IMR-90 (cell line): ENCODE results near the gene DHDH. TPM values are rescaled to one million over a fixed set of nuclear protein-coding genes. Genes with fewer than 3 reads are reported as not detected.

Source experiments
- ATAC-seq: fragments of 200-7000 bp; cut with Tn5 transposase; 2 replicates; pipeline ENCODE4 v1.9.1; 2020; ENCODE audit warnings: low read depth, mild to moderate bottlenecking, moderate library complexity
- BruUV-seq: library from RNA; stranded (reverse); fragments of 400-500 nt; replicated peaks from 2 replicates; lab custom pipeline; 2021; lab: Mats Ljungman, UMichigan
- CTCF ChIA-PET: fragments of 300-600 bp; formaldehyde crosslinking; extraction: SDS; loops from one replicate; lab custom pipeline; 2021; ENCODE audit warnings: antibody characterized with exemption; lab: Yijun Ruan, JAX
- POLR2A ChIA-PET: fragments of 300-600 bp; sonication (Branson Sonifier 250); formaldehyde crosslinking; loops from one replicate; lab custom pipeline; 2022; ENCODE audit warnings: antibody characterized with exemption; ENCODE audit not compliant: unreplicated experiment; lab: Charles Lee
- DNase-seq: peaks from one replicate; pipeline ENCODE4 v3.0.0; 2013
- H2AFZ ChIP-seq: replicated peaks from 2 replicates; pipeline ENCODE3; 2013; ENCODE audit warnings: low read length, mild to moderate bottlenecking; ENCODE audit not compliant: poor library complexity
- H2AK5ac ChIP-seq: 2 replicates; pipeline ENCODE4 v1.6.1; 2013; ENCODE audit warnings: low read depth, low read length, inconsistent platforms
- H2AK9ac ChIP-seq: replicated peaks from 2 replicates; pipeline ENCODE3; 2013; ENCODE audit warnings: mild to moderate bottlenecking, low read depth, low read length, moderate library complexity; ENCODE audit not compliant: poor library complexity
- H2BK120ac ChIP-seq: 2 replicates; pipeline ENCODE4 v1.6.1; 2013; ENCODE audit warnings: low read depth, low read length, inconsistent platforms
- H2BK15ac ChIP-seq: 3 replicates; pipeline ENCODE4 v1.6.1; 2013; ENCODE audit warnings: low read depth, low read length, inconsistent platforms
- H2BK20ac ChIP-seq: 2 replicates; pipeline ENCODE4 v1.6.1; 2013; ENCODE audit warnings: low read depth, mild to moderate bottlenecking, inconsistent platforms, low read length, moderate library complexity
- H2BK5ac ChIP-seq: 2 replicates; pipeline ENCODE4 v1.6.1; 2013; ENCODE audit warnings: mild to moderate bottlenecking, low read depth, low read length, inconsistent platforms; ENCODE audit not compliant: poor library complexity, severe bottlenecking
- H3K14ac ChIP-seq: replicated peaks from 2 replicates; pipeline ENCODE4 v1.6.1; 2013; ENCODE audit warnings: low read depth, low read length, inconsistent platforms
- H3K18ac ChIP-seq: 2 replicates; pipeline ENCODE4 v1.6.1; 2013; ENCODE audit warnings: low read depth, low read length, control low read depth
- H3K23ac ChIP-seq: 2 replicates; pipeline ENCODE4 v1.6.1; 2013; ENCODE audit warnings: low read depth, low read length, inconsistent platforms
- H3K27ac ChIP-seq: 2 replicates; pipeline ENCODE4 v1.5.1; 2013; ENCODE audit warnings: mild to moderate bottlenecking, control low read depth, low read length; ENCODE audit not compliant: insufficient read depth
- H3K27me3 ChIP-seq: 2 replicates; pipeline ENCODE4 v1.6.1; 2013; ENCODE audit warnings: low read length; ENCODE audit not compliant: control insufficient read depth, insufficient read depth
- H3K36me3 ChIP-seq: 2 replicates; pipeline ENCODE4 v1.6.1; 2013; ENCODE audit warnings: low read length, mixed read lengths; ENCODE audit not compliant: control insufficient read depth, insufficient read depth
- H3K4ac ChIP-seq: 2 replicates; pipeline ENCODE4 v1.6.1; 2013; ENCODE audit warnings: low read depth, low read length, inconsistent platforms
- H3K4me1 ChIP-seq: 2 replicates; pipeline ENCODE4 v1.6.1; 2013; ENCODE audit warnings: low read length, mixed read lengths; ENCODE audit not compliant: control insufficient read depth, insufficient read depth
- H3K4me2 ChIP-seq: 2 replicates; pipeline ENCODE4 v1.6.1; 2013; ENCODE audit warnings: low read depth, mild to moderate bottlenecking, control low read depth, low read length, moderate library complexity
- H3K4me3 ChIP-seq: 2 replicates; pipeline ENCODE4 v1.5.1; 2013; ENCODE audit warnings: low read depth, mild to moderate bottlenecking, control low read depth, low read length, moderate library complexity; ENCODE audit not compliant: insufficient read depth
- H3K56ac ChIP-seq: 2 replicates; pipeline ENCODE4 v1.6.1; 2013; ENCODE audit warnings: low read length, inconsistent platforms; ENCODE audit not compliant: insufficient read depth; ENCODE audit errors: extremely low read depth
- H3K79me1 ChIP-seq, 2 experiments: 2 replicates each; pipeline ENCODE4 v1.6.1; 2013; ENCODE audit warnings: low read length in 2 of 2, inconsistent platforms in 1 of 2, low read depth in 1 of 2
- H3K9ac ChIP-seq: 2 replicates; pipeline ENCODE4 v1.6.1; 2013; ENCODE audit warnings: low read depth, low read length, control low read depth
- H3K9me1 ChIP-seq: 2 replicates; pipeline ENCODE4 v1.6.1; 2013; ENCODE audit warnings: low read length, inconsistent platforms; ENCODE audit not compliant: insufficient read depth
- H3K9me3 ChIP-seq: 2 replicates; pipeline ENCODE4 v1.6.1; 2013; ENCODE audit warnings: low read length; ENCODE audit not compliant: control insufficient read depth, insufficient read depth
- H4K20me1 ChIP-seq: 2 replicates; pipeline ENCODE4 v1.6.1; 2013; ENCODE audit warnings: low read length, inconsistent platforms; ENCODE audit not compliant: insufficient read depth
- H4K5ac ChIP-seq: 2 replicates; pipeline ENCODE4 v1.6.1; 2013; ENCODE audit warnings: mild to moderate bottlenecking, low read depth, low read length, control low read depth
- H4K8ac ChIP-seq, 2 experiments: 2 replicates each; pipeline ENCODE4 v1.6.1; 2013; ENCODE audit warnings: low read depth in 2 of 2, low read length in 2 of 2, control low read depth in 1 of 2, inconsistent platforms in 1 of 2
- H4K91ac ChIP-seq: 2 replicates; pipeline ENCODE4 v1.6.1; 2013; ENCODE audit warnings: low read depth, low read length, inconsistent platforms; ENCODE audit not compliant: insufficient read depth
- CEBPB ChIP-seq: IDR thresholded peaks from 2 replicates; pipeline ENCODE4 v1.6.1; 2012; ENCODE audit warnings: low read depth, low read length, improper control_type of control experiment
- FOS ChIP-seq: fragments of 150-350 bp; IDR thresholded peaks from 2 replicates; pipeline ENCODE4 v1.6.1; 2016; ENCODE audit warnings: low read depth, low read length
- MAFK ChIP-seq: IDR thresholded peaks from 2 replicates; pipeline ENCODE4 v1.6.1; 2012; ENCODE audit warnings: low read depth, low read length, improper control_type of control experiment
- MAZ ChIP-seq: IDR thresholded peaks from 2 replicates; pipeline ENCODE4 v1.6.1; 2012; ENCODE audit warnings: low read depth, mild to moderate bottlenecking, low read length, improper control_type of control experiment, moderate library complexity, borderline replicate concordance
- RCOR1 ChIP-seq: IDR thresholded peaks from 2 replicates; pipeline ENCODE4 v1.6.1; 2012; ENCODE audit warnings: mild to moderate bottlenecking, low read length, improper control_type of control experiment; ENCODE audit not compliant: insufficient replicate concordance
- SMC3 ChIP-seq: fragments of 150-350 bp; IDR thresholded peaks from 2 replicates; pipeline ENCODE4 v1.6.1; 2016; ENCODE audit warnings: low read depth, mild to moderate bottlenecking, antibody characterized with exemption, low read length, moderate library complexity
- WGBS, 2 experiments: methylation state at CpG; one replicate each; pipeline versions ENCODE4 v1.1.5 to v1.1.7; 2013; ENCODE audit warnings: missing lambda C conversion rate in 2 of 2; ENCODE audit not compliant: insufficient read length in 1 of 2; ENCODE audit errors: extremely low coverage in 2 of 2; 5-methylcytosine and 5-hydroxymethylcytosine counted together
- dilution Hi-C: fragments of 300-500 bp; cut with HindIII; formaldehyde crosslinking; loops from one replicate; pipeline ENCODE4 v1.14.3; 2018; ENCODE audit warnings: low sequenced_read_pairs; ENCODE audit not compliant: unreplicated experiment
- in situ Hi-C: fragments of 300-500 bp; cut with MboI; formaldehyde crosslinking; loops from 3 replicates; pipeline ENCODE4 v1.14.3; 2019; ENCODE audit warnings: low sequenced_read_pairs, inconsistent platforms, mixed read lengths
- intact Hi-C: fragments of 100-400 bp; cut with micrococcal nuclease; formaldehyde crosslinking; loops from 2 replicates; pipeline ENCODE4 v1.10.0; 2022
- polyA plus RNA-seq, 3 experiments: library from polyadenylated mRNA; depleted of rRNA; stranded (reverse); fragments of >200 nt; gene quantifications; 2 replicates each; pipeline ENCODE4 v1.2.3, GENCODE V29; 2012; ENCODE audit warnings: low replicate concordance in 1 of 3
- total RNA-seq: library from RNA; depleted of rRNA; stranded (reverse); fragments of >200 nt; gene quantifications from 2 replicates; pipeline ENCODE4 v1.2.3, GENCODE V29; 2012
- TF ChIP-seq, protein P1 (sequence below): fragments of 150-350 bp; IDR thresholded peaks from 2 replicates; pipeline ENCODE4 v1.6.1; 2017; ENCODE audit warnings: mild to moderate bottlenecking, antibody characterized with exemption, low read length, low read depth

Gene DHDH
- total and polyA plus RNA-seq, 2 of the 4 experiments (the other 2 are of a cell fraction), result 0.36 to 0.53 TPM

DNA sequence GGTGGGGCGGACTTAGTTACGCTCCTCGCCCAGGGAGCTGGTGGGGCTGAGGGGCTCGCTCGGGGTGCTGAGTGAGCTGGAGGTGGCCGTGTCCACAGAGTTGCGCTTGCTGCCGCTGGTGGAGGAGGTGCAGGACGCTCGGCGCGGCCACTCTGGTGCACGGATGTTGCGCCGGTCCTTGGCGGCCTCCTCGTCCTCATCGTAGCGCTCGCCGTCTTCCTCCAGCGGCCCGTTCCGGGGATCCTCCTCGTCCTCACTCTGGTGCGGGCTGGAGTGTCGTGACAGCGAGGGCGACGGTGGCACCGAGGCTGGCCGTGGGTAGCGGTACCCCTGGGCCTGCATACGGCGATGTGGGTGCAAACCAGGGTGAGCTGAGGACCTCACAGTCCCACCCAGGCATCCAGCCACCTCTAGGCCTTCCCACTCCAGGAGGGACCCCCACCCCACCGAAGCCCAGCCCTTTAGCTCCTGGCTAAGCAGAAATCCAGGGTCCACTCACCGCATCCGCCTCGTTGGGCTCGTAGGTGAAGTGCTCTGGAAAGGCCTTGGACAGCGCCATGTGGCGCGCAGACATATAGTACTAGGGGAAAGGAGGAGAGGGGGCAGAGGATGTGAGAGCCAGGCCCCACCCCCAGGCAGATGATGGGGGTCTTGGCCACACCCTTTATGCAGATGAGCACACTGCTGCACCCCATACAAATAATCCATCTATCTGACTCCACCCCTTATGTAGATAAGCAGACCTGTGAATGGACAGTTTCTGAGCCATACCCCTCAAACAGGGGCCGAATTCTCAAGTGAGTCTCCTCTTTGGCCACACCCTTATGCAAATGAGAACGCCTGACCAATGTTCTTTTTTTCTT, 36.0 kb downstream of the DHDH start:
- no peak overlapping the region for H2AK5ac ChIP-seq
- CTCF ChIA-PET, result no interaction called here
- H3K9me3 ChIP-seq, result no peaks in the 10 kb centered on the region
- POLR2A ChIA-PET, result no interaction called here
- H3K14ac ChIP-seq, result no peak overlapping the region
- H4K5ac ChIP-seq, result no peak overlapping the region
- no peak overlapping the region for H3K27ac ChIP-seq
- H3K4me1 ChIP-seq, result peaks cover 2% of the 10 kb centered on the region
- no peak overlapping the region for H3K56ac ChIP-seq
- intact Hi-C loops, result loop anchor here (2.0 to 10.0 kb wide), 2 partner anchors 175 to 325 kb away; partner anchors contain the start of gene CA11
- peaks cover 45% of the 10 kb centered on the region for H4K20me1 ChIP-seq
- dilution Hi-C loops, result no loop called here
- H2BK15ac ChIP-seq, result no peak overlapping the region
- no peak overlapping the region for H3K9ac ChIP-seq
- ATAC-seq (no peak), DNase-seq (no peak)
- no peak overlapping the region for H2AK9ac ChIP-seq
- H3K79me1 ChIP-seq, result peaks cover 0 to 40% of the 10 kb centered on the region in 2 experiments; a peak in 3 of 4 replicates
- H3K23ac ChIP-seq, result no peak overlapping the region
- no peak overlapping the region for H4K8ac ChIP-seq
- H4K91ac ChIP-seq, result no peak overlapping the region
- H3K4me2 ChIP-seq, result no peak overlapping the region
- H3K36me3 ChIP-seq, result peaks cover 40% of the 10 kb centered on the region
- H3K4me3 ChIP-seq, result no peak overlapping the region
- no peak overlapping the region for H3K18ac ChIP-seq
- 97% methylated on average over 28 of the region's 45 CpGs; no CpG with 5 or more reads in 1 of the 2 experiments for WGBS, 2 experiments
- no peaks in the 10 kb centered on the region for H3K27me3 ChIP-seq
- no TSS peak for BruUV-seq
- H2BK120ac ChIP-seq, result no peak overlapping the region
- TF ChIP-seq MAZ (no peak), RCOR1 (no peak), FOS (no peak), CEBPB (no peak), MAFK (no peak), SMC3 (no peak)
- TF ChIP-seq, protein P1, sequence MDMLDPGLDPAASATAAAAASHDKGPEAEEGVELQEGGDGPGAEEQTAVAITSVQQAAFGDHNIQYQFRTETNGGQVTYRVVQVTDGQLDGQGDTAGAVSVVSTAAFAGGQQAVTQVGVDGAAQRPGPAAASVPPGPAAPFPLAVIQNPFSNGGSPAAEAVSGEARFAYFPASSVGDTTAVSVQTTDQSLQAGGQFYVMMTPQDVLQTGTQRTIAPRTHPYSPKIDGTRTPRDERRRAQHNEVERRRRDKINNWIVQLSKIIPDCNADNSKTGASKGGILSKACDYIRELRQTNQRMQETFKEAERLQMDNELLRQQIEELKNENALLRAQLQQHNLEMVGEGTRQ, result no peak
- H3K9me1 ChIP-seq, result peaks cover 8% of the 10 kb centered on the region
- in situ Hi-C loops, result loop anchor here (5.0 to 10.0 kb wide), 2 partner anchors 177 to 325 kb away; partner anchors contain the start of gene CA11
- H2AFZ ChIP-seq, result no peak overlapping the region
- no peak overlapping the region for H2BK5ac ChIP-seq
- H3K4ac ChIP-seq, result no peak overlapping the region
- H2BK20ac ChIP-seq, result no peak overlapping the region
